ENCODE data around the gene STIMATE. TPM values are rescaled to one million over a fixed set of nuclear protein-coding genes. Genes with fewer than 3 reads are reported as not detected.

Gene STIMATE
- total RNA-seq, 2 donors from 2014 or later, result 7.2 to 20.5 TPM

- H3K27me3 ChIP-seq (replicated peaks; ENCODE audit: insufficient read depth), result no peaks in the 10 kb centered on the region
- intact Hi-C loops (cut with DNase I), result no loop called here
- no peak overlapping the region for H3K4me3 ChIP-seq
- H3K27ac ChIP-seq, result no peak overlapping the region
- H3K9me3 ChIP-seq, result no peaks in the 10 kb centered on the region
- H3K36me3 ChIP-seq, result no peaks in the 10 kb centered on the region
- no peaks in the 10 kb centered on the region for H3K4me1 ChIP-seq (replicated peaks)
- 96% methylated on average over 10 of the region's 10 CpGs for WGBS
- DNase-seq (ENCODE audit: low spot score), result no peak
- TF ChIP-seq CTCF (IDR thresholded peaks at IDR 0.05) (no peak), POLR2AphosphoS5 (IDR thresholded peaks at IDR 0.05) (no peak), POLR2A (IDR thresholded peaks at IDR 0.05) (no peak)
Measured at GRCh38 chr3:52816654-52817053, 80.7 kb downstream of the STIMATE start.

GRCh38 chr3:52816199-52816598 is 81.1 kb downstream of the STIMATE start:
- no peaks in the 10 kb centered on the region for H3K27me3 ChIP-seq (replicated peaks; ENCODE audit: insufficient read depth)
- TF ChIP-seq POLR2A (IDR thresholded peaks at IDR 0.05) (no peak), CTCF (IDR thresholded peaks at IDR 0.05) (no peak), POLR2AphosphoS5 (IDR thresholded peaks at IDR 0.05) (no peak)
- WGBS, result 87% methylated on average over 6 of the region's 6 CpGs
- no peaks in the 10 kb centered on the region for H3K4me1 ChIP-seq (replicated peaks)
- no peak for DNase-seq (ENCODE audit: low spot score)
- no peaks in the 10 kb centered on the region for H3K9me3 ChIP-seq
- no peak overlapping the region for H3K27ac ChIP-seq
- intact Hi-C loops (cut with DNase I), result no loop called here
- no peak overlapping the region for H3K4me3 ChIP-seq
- no peaks in the 10 kb centered on the region for H3K36me3 ChIP-seq

- TF ChIP-seq POLR2A (IDR thresholded peaks at IDR 0.05), result no peak
- TF ChIP-seq CTCF (IDR thresholded peaks at IDR 0.05), result no peak
- no peak for TF ChIP-seq POLR2AphosphoS5 (IDR thresholded peaks at IDR 0.05)
- Histone ChIP-seq H3K27me3 (replicated peaks; ENCODE audit: insufficient read depth) (no peaks in the 10 kb centered on the region), H3K4me3 (no peak overlapping the region), H3K9me3 (no peaks in the 10 kb centered on the region), H3K4me1 (replicated peaks) (no peaks in the 10 kb centered on the region), H3K27ac (no peak overlapping the region), H3K36me3 (no peaks in the 10 kb centered on the region)
- 82% methylated on average over 6 of the region's 8 CpGs for WGBS
- intact Hi-C loops (cut with DNase I), result no loop called here
- DNase-seq (ENCODE audit: low spot score), result no peak
Measured at GRCh38 chr3:52813810-52814209, 83.5 kb downstream of the STIMATE start.

GRCh38 chr3:52811452-52812011 is 85.8 kb downstream of the STIMATE start:
- Histone ChIP-seq H3K27ac (no peak overlapping the region), H3K4me1 (replicated peaks) (no peaks in the 10 kb centered on the region), H3K36me3 (no peaks in the 10 kb centered on the region), H3K9me3 (no peaks in the 10 kb centered on the region), H3K4me3 (no peak overlapping the region), H3K27me3 (replicated peaks; ENCODE audit: insufficient read depth) (no peaks in the 10 kb centered on the region)
- no peak for TF ChIP-seq POLR2A (IDR thresholded peaks at IDR 0.05)
- DNase-seq (ENCODE audit: low spot score), result no peak
- intact Hi-C loops (cut with DNase I), result no loop called here
- 68% methylated on average over 7 of the region's 7 CpGs for WGBS

GRCh38 chr3:52810923-52811322 is 86.4 kb downstream of the STIMATE start:
- no peaks in the 10 kb centered on the region for H3K4me1 ChIP-seq (replicated peaks)
- DNase-seq (ENCODE audit: low spot score), result no peak
- no peaks in the 10 kb centered on the region for H3K36me3 ChIP-seq
- 83% methylated on average over 11 of the region's 11 CpGs for WGBS
- H3K4me3 ChIP-seq, result no peak overlapping the region
- H3K27ac ChIP-seq, result no peak overlapping the region
- no peaks in the 10 kb centered on the region for H3K27me3 ChIP-seq (replicated peaks; ENCODE audit: insufficient read depth)
- no peaks in the 10 kb centered on the region for H3K9me3 ChIP-seq
- no peak for TF ChIP-seq POLR2AphosphoS5 (IDR thresholded peaks at IDR 0.05)
- no peak for TF ChIP-seq CTCF (IDR thresholded peaks at IDR 0.05)
- TF ChIP-seq POLR2A (IDR thresholded peaks at IDR 0.05), result no peak
- intact Hi-C loops (cut with DNase I), result no loop called here

All from prostate gland (tissue), 2 donors.